ENCODE measurements around the gene HTT. TPM values are rescaled to one million over a fixed set of nuclear protein-coding genes. Genes with fewer than 3 reads are reported as not detected.
A peak's percentile ranks its signal among the peaks of the same experiment; 100 is the strongest.

Gene HTT
- polyA plus RNA-seq, 3 donors, result 1.8 to 27.1 (median 3.0) TPM

- Histone ChIP-seq H3K4me2 (replicated peaks; ENCODE audit: extremely low read depth, low read length, poor library complexity, severe bottlenecking) (no peak overlapping the region), H3K27ac (ENCODE audit: low read depth in 1 of 2, low read length in 2 of 2) (no peak overlapping the region), H3K79me2 (ENCODE audit: insufficient read depth, low read length) (no peaks in the 10 kb centered on the region), H4K20me1 (ENCODE audit: insufficient read depth, low read length) (no peaks in the 10 kb centered on the region), H3K4me1 (ENCODE audit: control insufficient read depth in 1 of 2, insufficient read depth in 2 of 2, low read length in 2 of 2) (no peaks in the 10 kb centered on the region), H3K9me3 (replicated peaks in 1 of 2; ENCODE audit: control insufficient read depth in 1 of 2, insufficient read depth in 1 of 2, low read length in 2 of 2) (no peaks in the 10 kb centered on the region), H3K9ac (ENCODE audit: insufficient read depth, low read length, poor library complexity, severe bottlenecking) (no peak overlapping the region), H3K36me3 (replicated peaks in 1 of 2; ENCODE audit: control insufficient read depth in 1 of 2, insufficient read depth in 2 of 2, low read length in 2 of 2) (peaks cover 3 to 23% of the 10 kb centered on the region in 2 donors), H3K27me3 (ENCODE audit: control insufficient read depth in 2 of 2, insufficient read depth in 2 of 2, low read length in 2 of 2) (no peaks in the 10 kb centered on the region), H3K4me3 (replicated peaks in 1 of 3; ENCODE audit: low read depth in 2 of 3, low read length in 3 of 3) (no peak overlapping the region), H2AFZ (ENCODE audit: insufficient read depth, low read depth, low read length, poor library complexity, severe bottlenecking) (no peak overlapping the region)
- Mint-ChIP-seq H3K27me3 (ENCODE audit: low read depth in 3 of 3) (no peaks in the 10 kb centered on the region), H3K9me3 (no peaks in the 10 kb centered on the region), H3K36me3 (peaks cover 19 to 20% of the 10 kb centered on the region in 2 donors), H3K27ac (peak overlapping the region in 2 of 7 donors; percentile 37 to 59), H3K4me3 (no peak overlapping the region), H3K4me1 (peaks cover 5% of the 10 kb centered on the region)
- 82% methylated on average over 16 of the region's 16 CpGs for WGBS (ENCODE audit: insufficient coverage)
- intact Hi-C loops (cut with micrococcal nuclease), result no loop called here
- no peak for DNase-seq
- TF ChIP-seq CTCF (IDR thresholded peaks at IDR 0.05), result peak; percentile 24
Observed at GRCh38 chr4:3246458-3247398, 172.2 kb downstream of the HTT start.

GRCh38 chr4:3247399-3248177 is 173.1 kb downstream of the HTT start:
- no peak for DNase-seq
- Mint-ChIP-seq H3K4me1 (peaks cover 5% of the 10 kb centered on the region), H3K4me3 (no peak overlapping the region), H3K36me3 (peaks cover 11% of the 10 kb centered on the region in 2 donors), H3K9me3 (no peaks in the 10 kb centered on the region), H3K27ac (no peak overlapping the region), H3K27me3 (ENCODE audit: low read depth in 3 of 3) (no peaks in the 10 kb centered on the region)
- Histone ChIP-seq H3K9me3 (replicated peaks in 1 of 2; ENCODE audit: control insufficient read depth in 1 of 2, insufficient read depth in 1 of 2, low read length in 2 of 2) (no peaks in the 10 kb centered on the region), H3K4me3 (replicated peaks in 1 of 3; ENCODE audit: low read depth in 2 of 3, low read length in 3 of 3) (no peak overlapping the region), H2AFZ (ENCODE audit: insufficient read depth, low read depth, low read length, poor library complexity, severe bottlenecking) (no peak overlapping the region), H3K4me2 (replicated peaks; ENCODE audit: extremely low read depth, low read length, poor library complexity, severe bottlenecking) (no peak overlapping the region), H3K9ac (ENCODE audit: insufficient read depth, low read length, poor library complexity, severe bottlenecking) (no peak overlapping the region), H4K20me1 (ENCODE audit: insufficient read depth, low read length) (no peaks in the 10 kb centered on the region), H3K79me2 (ENCODE audit: insufficient read depth, low read length) (no peaks in the 10 kb centered on the region), H3K36me3 (replicated peaks in 1 of 2; ENCODE audit: control insufficient read depth in 1 of 2, insufficient read depth in 2 of 2, low read length in 2 of 2) (peaks cover 0 to 15% of the 10 kb centered on the region in 2 donors), H3K27ac (ENCODE audit: low read depth in 1 of 2, low read length in 2 of 2) (no peak overlapping the region), H3K27me3 (ENCODE audit: control insufficient read depth in 2 of 2, insufficient read depth in 2 of 2, low read length in 2 of 2) (no peaks in the 10 kb centered on the region), H3K4me1 (ENCODE audit: control insufficient read depth in 1 of 2, insufficient read depth in 2 of 2, low read length in 2 of 2) (no peaks in the 10 kb centered on the region)
- WGBS (ENCODE audit: insufficient coverage), result over 99% methylated on average over 18 of the region's 21 CpGs
- intact Hi-C loops (cut with micrococcal nuclease), result no loop called here
- no peak for TF ChIP-seq CTCF (IDR thresholded peaks at IDR 0.05)
